ENCODE measurements around the gene SLC1A5.
"Not testable (repeated sequence)": the region's sequence is repeated elsewhere in the genome, so short reads cannot be mapped to it uniquely, and the experiment has no call there.

SLC1A5 gene

DNA sequence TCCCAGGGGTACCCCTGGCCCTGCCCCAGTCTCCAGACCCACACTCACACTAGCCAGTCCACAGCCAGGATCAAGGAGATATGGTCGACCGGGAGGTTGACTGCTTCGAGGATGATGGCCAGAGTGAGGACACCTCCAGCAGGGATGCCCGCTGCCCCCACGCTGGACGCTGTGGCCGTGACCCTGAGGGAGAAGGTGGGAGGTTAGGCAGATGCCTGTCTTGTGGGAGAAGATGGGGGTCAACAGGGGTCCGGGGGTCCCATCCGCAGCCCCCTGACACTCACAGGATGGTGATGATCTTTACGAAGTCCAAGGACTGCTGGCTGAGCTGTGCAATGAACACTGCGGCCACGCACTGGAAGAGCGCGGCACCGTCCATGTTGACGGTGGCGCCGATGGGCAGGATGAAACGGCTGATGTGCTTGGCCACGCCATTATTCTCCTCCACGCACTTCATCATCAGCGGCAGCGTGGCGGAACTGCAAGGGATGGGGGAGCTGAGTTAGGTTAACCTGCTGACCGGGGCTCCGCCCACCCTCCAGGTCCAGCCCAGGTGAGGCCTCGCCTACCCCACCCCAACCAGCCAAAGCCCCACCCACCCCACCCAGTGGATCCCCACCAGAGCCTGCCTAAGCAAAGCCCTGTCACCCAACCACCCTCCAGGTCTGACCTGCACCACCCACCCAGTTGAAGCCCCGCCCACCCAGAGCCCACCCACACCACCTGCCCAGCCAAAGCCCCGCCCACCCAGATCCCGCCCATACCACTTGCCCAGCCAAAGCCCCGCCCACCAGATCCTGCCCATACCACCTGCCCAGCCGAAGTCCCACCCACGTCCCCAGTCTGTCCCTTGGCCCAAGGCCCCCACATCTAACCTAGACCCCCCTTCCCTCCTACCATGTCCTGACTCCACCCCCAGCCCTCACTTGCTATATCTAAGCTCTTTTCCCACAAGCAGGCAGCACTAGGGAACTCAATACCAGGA is 11.2 kb downstream of the SLC1A5 start:
- DNase-seq = peak; percentile 58
- Histone ChIP-seq H3K9me3 (ENCODE audit: severe bottlenecking) (no peaks in the 10 kb centered on the region), H3K27me3 (ENCODE audit: insufficient read depth, low read depth, severe bottlenecking) (no peaks in the 10 kb centered on the region), H3K4me3 (ENCODE audit: low read depth, low read length) (no peak overlapping the region), H3K27ac (no peak overlapping the region), H3K36me3 (peaks cover 79% of the 10 kb centered on the region)
- TF ChIP-seq, protein P1, sequence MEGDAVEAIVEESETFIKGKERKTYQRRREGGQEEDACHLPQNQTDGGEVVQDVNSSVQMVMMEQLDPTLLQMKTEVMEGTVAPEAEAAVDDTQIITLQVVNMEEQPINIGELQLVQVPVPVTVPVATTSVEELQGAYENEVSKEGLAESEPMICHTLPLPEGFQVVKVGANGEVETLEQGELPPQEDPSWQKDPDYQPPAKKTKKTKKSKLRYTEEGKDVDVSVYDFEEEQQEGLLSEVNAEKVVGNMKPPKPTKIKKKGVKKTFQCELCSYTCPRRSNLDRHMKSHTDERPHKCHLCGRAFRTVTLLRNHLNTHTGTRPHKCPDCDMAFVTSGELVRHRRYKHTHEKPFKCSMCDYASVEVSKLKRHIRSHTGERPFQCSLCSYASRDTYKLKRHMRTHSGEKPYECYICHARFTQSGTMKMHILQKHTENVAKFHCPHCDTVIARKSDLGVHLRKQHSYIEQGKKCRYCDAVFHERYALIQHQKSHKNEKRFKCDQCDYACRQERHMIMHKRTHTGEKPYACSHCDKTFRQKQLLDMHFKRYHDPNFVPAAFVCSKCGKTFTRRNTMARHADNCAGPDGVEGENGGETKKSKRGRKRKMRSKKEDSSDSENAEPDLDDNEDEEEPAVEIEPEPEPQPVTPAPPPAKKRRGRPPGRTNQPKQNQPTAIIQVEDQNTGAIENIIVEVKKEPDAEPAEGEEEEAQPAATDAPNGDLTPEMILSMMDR (IDR thresholded peaks at IDR 0.05; ENCODE audit: low read depth, low read length) = no peak

DNA sequence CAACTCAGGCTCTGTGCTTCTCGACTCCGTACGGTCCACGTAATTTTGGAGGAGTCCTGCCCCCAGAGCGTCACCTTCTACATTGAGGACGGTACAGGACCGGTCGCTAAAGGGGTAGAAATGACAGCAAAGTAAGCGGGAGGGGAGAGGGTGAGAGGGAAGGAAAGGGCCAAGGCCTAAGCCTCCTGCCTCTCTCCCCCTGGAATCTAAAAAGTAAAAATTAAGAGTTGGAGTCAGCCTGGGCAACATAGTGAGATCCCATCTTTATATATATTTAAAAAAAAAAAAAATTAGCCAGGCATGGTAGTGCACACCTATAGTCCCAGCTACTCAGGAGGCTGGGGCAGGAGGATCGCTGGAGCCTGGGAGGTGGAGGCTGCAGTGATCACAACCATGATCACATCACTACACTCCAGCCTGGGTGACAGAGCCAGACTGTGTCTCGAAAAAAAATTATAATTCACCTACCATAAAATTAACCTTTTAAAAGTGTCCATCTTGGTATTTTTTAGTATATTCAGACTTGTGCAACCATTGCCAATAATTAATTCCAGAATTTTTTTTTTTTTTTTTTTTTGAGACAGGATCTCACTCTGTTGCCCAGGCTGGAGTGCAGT is 12.6 kb downstream of the SLC1A5 start:
- TF ChIP-seq, protein P1 (IDR thresholded peaks at IDR 0.05; ENCODE audit: low read depth, low read length) = no peak
- no peak overlapping the region for H3K27ac ChIP-seq

DNA sequence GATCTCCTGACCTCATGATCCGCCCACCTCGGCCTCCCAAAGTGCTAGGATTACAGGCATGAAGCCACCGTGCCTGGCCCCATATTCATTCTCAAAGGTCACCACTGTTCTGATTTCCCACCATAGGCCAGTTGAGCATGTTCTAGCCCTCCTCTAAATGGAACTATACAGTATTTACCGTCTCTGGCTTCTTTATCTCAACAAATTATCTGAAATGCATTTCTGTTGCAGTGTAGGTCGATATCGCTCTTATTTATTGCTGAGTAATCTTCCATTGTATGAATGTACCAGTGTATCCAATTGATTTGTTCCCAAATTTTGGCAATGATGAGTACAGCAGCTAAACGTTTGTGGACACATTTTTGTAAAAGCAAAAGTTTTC is 15.4 kb downstream of the SLC1A5 start:
- Histone ChIP-seq H3K27ac (no peak overlapping the region), H3K27me3 (ENCODE audit: insufficient read depth, low read depth, severe bottlenecking) (no peaks in the 10 kb centered on the region), H3K9me3 (ENCODE audit: severe bottlenecking) (no peaks in the 10 kb centered on the region), H3K36me3 (peaks cover 38% of the 10 kb centered on the region), H3K4me3 (ENCODE audit: low read depth, low read length) (no peak overlapping the region)
- no peak for DNase-seq
- TF ChIP-seq, protein P1 (IDR thresholded peaks at IDR 0.05; ENCODE audit: low read depth, low read length) = no peak

More for the DNA sequence above, 12.6 kb downstream of the SLC1A5 start:
- H3K9me3 ChIP-seq (ENCODE audit: severe bottlenecking) = no peaks in the 10 kb centered on the region
- DNase-seq = no peak
- peaks cover 66% of the 10 kb centered on the region for H3K36me3 ChIP-seq
- H3K4me3 ChIP-seq (ENCODE audit: low read depth, low read length) = no peak overlapping the region
- no peaks in the 10 kb centered on the region for H3K27me3 ChIP-seq (ENCODE audit: insufficient read depth, low read depth, severe bottlenecking)

DNA sequence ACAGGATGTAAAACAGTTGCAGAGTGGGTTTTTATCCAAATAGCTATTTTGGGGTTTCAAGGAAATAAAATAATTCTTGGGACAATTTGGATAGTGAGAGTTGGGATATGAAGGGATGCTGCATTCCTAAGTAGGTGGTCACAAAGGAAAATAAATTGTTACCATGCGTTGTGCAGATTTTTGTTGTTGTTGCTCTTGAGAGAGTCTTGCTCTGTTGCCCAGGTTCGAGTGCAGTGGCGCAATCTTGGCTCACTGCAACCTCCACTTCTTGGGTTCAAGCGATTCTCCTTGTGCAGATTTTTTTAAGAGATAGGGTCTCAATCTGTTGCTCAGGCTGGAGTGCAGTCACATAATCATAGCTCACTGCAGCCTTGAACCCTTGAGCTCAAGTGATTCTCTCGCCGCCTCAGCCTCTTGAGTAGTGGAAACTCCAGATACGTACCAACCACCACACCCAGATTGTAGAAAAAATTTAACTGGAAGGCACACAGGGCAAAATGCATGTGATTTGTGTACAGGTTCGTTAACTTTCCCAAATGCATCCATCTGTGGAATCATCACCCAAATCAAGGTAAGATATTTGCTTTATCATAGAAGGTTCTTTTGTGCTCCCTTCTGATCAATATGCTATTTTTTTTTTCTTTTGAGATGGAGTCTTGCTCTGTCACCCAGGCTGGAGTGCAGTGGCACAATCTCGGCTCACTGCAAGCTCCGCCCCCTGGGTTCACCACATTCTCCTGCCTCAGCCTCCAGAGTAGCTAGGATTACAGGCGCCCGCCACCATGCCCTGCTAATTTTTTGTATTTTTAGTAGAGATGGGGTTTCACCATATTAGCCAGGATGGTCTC is 16.0 kb downstream of the SLC1A5 start:
- H3K9me3 ChIP-seq (ENCODE audit: severe bottlenecking) = no peaks in the 10 kb centered on the region
- no peaks in the 10 kb centered on the region for H3K27me3 ChIP-seq (ENCODE audit: insufficient read depth, low read depth, severe bottlenecking)
- no peak for DNase-seq
- TF ChIP-seq, protein P1 (IDR thresholded peaks at IDR 0.05; ENCODE audit: low read depth, low read length) = no peak
- H3K27ac ChIP-seq = no peak overlapping the region
- peaks cover 34% of the 10 kb centered on the region for H3K36me3 ChIP-seq
- no peak overlapping the region for H3K4me3 ChIP-seq (ENCODE audit: low read depth, low read length)

DNA sequence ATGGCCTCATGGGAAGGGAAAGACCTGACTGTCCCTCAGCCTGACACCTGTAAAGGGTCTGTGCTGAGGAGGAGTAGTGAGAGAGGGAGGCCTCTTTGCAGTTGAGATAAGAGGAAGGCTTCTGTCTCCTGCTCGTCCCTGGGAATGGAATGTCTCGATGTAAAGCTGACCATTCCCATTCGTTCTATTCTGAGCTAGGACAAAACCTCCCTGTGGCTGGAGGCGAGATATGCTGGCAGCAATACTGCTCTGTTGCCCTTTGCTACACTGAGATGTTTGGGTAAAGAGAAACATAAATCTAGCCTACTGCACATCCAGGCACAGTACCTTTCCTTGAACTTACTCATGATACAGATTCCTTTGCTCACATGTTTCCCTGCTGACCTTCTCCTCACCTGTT is 19.6 kb downstream of the SLC1A5 start:
- H3K27me3 ChIP-seq (ENCODE audit: insufficient read depth, low read depth, severe bottlenecking); H3K9me3 ChIP-seq (ENCODE audit: severe bottlenecking); DNase-seq; H3K36me3 ChIP-seq; H3K27ac ChIP-seq; H3K4me3 ChIP-seq (ENCODE audit: low read depth, low read length): not testable (repeated sequence)
